ENCODE data around the gene PRR5.

The PRR5 gene

DNA sequence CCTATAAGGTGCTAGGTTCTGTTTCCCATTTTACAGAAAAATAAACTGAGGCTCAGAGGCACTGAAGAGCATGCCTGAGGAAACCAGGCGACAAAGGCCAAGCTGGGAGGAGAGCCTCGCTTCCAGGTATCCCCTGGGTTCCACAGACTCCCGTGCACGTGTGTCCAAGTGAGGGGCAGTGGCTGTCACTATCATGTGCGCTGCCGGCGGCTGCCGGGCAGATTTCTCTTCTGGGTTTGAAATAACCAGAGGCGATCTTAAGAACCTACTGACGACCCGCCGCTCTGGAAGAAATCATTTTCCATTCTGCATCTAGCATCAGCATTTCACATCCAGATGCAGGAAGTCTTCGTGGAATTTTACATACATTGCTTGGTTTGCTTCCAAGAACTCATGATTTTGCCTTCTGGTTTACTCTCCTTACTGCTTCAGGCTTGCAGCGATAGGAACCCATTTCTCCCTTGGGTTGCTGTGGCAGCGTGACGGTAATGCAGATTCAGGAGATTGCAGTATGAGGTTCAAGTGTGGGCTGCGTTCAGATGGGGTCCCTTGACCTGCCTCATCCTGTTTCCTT, 79.0 kb downstream of the PRR5 start:
- TF ChIP-seq, protein P1, sequence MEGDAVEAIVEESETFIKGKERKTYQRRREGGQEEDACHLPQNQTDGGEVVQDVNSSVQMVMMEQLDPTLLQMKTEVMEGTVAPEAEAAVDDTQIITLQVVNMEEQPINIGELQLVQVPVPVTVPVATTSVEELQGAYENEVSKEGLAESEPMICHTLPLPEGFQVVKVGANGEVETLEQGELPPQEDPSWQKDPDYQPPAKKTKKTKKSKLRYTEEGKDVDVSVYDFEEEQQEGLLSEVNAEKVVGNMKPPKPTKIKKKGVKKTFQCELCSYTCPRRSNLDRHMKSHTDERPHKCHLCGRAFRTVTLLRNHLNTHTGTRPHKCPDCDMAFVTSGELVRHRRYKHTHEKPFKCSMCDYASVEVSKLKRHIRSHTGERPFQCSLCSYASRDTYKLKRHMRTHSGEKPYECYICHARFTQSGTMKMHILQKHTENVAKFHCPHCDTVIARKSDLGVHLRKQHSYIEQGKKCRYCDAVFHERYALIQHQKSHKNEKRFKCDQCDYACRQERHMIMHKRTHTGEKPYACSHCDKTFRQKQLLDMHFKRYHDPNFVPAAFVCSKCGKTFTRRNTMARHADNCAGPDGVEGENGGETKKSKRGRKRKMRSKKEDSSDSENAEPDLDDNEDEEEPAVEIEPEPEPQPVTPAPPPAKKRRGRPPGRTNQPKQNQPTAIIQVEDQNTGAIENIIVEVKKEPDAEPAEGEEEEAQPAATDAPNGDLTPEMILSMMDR (IDR thresholded peaks at IDR 0.05): no peak

DNA sequence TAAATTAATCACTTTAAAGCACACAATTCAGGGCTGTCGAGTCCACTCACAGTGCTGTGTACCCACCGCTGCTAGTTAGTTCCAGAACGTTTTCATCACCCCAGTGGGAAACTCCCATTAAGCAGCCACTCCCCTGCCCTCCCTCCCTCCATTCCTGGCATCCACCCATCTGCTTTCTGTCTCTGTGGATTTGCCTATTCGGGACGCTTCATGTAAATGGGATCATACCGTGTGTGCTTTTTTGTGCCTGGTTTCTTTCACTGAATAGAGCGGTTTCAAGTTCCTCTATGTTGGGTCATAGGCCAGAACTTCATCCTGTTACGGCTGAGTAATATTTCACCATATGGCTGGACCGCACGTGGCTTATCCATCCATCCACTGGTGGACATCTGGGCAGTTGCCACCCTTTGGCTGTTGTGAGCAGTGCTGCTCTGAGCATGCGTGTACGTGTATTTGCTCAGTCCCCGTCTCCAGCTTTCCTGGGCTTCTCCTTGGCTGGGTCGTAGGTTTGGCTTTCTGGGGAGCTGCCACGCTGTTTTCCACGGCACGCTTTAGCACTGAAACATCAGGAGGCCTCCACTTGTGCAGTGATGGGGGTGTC, 80.5 kb downstream of the PRR5 start:
- TF ChIP-seq, protein P1 (IDR thresholded peaks at IDR 0.05): no peak

DNA sequence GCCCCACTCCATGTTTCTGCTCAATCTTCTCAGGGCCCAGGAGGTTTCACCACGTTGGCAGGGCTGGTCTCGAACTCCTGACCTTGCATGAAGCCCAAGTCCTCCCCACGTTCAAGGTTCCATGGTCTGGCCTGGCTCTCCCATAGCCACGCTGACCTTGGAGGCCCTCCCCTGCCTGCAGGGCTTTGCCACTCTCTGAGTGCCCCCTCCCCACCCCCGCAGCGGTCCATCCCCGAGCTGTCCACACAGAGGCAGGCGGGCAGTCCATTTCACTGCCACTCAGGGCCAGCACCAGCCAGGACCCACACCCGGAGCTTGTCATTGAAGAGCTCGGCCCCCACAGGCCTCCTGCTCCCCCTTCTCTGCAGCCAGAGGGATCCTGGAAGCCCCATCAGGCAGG, 81.1 kb downstream of the PRR5 start:
- TF ChIP-seq, protein P1 (IDR thresholded peaks at IDR 0.05): no peak

DNA sequence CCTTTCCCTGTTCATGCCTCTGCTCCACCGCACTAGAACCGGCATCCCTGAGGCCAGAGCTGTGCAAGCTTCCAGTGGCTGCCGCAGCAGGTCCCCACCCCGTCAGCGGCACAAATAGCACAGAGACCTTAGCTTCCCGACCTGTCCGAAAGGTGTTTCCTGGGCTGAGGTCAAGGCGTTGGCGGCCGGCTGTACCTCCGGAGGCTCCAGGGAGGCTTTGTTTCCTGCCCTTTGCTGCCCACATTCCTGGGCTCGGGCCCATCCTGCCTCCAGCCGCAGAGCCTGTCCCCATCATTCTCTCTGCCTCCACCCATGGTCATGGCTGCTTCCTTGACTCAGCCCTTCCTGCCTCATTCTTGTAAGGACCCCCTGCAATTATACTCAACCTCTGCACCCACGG, 81.6 kb downstream of the PRR5 start:
- TF ChIP-seq, protein P1 (IDR thresholded peaks at IDR 0.05): no peak

DNA sequence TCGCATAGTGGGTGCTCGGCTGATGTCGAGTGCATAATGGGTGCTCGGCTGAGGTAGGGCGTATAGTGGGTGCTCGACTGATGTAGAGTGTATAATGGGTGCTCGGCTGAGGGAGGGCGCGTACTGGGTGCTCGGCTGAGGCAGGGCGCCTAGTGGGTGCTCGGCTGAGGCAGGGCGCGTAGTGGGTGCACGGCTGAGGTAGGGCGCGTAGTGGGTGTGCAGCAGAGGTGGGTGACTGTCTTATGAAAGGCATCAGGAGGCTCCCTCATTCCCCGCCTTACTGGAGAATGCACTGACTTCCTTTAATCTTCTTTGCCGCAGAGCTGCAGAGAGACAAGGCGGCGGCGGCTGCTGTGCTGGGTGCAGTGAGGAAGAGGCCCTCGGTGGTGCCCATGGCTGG, 84.1 kb downstream of the PRR5 start:
- TF ChIP-seq, protein P1 (IDR thresholded peaks at IDR 0.05): no peak

DNA sequence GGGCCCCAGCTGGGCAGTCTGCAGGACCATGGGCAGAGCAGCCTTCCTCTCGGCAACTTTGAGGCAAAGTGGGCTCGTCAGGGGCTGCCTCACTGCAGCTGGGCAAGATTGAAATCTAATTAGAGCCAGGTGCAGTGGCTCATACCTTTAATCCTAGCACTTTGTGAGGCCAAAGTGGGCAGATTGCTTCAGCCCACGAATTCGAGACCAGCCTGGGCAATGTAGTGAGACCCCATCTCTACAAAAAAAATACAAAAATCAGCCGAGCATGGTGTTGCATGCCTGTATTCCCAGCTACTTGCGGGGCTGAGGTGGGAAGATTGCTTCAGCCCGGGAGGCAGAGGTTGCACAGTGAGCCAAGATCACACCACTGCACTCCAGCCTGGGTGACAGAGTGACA, 84.6 kb downstream of the PRR5 start:
- TF ChIP-seq, protein P1 (IDR thresholded peaks at IDR 0.05): no peak
